GM18499 (cell line): ENCODE data around the gene CCDC93.

Source experiments
- ATAC-seq: cut with Tn5 transposase; IDR thresholded peaks from one replicate; pipeline ENCODE4 v1.9.1; 2021; ENCODE audit warnings: moderate number of reproducible peaks; ENCODE audit not compliant: insufficient read depth, unreplicated experiment

Gene CCDC93, protein sequence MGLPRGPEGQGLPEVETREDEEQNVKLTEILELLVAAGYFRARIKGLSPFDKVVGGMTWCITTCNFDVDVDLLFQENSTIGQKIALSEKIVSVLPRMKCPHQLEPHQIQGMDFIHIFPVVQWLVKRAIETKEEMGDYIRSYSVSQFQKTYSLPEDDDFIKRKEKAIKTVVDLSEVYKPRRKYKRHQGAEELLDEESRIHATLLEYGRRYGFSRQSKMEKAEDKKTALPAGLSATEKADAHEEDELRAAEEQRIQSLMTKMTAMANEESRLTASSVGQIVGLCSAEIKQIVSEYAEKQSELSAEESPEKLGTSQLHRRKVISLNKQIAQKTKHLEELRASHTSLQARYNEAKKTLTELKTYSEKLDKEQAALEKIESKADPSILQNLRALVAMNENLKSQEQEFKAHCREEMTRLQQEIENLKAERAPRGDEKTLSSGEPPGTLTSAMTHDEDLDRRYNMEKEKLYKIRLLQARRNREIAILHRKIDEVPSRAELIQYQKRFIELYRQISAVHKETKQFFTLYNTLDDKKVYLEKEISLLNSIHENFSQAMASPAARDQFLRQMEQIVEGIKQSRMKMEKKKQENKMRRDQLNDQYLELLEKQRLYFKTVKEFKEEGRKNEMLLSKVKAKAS

DNA sequence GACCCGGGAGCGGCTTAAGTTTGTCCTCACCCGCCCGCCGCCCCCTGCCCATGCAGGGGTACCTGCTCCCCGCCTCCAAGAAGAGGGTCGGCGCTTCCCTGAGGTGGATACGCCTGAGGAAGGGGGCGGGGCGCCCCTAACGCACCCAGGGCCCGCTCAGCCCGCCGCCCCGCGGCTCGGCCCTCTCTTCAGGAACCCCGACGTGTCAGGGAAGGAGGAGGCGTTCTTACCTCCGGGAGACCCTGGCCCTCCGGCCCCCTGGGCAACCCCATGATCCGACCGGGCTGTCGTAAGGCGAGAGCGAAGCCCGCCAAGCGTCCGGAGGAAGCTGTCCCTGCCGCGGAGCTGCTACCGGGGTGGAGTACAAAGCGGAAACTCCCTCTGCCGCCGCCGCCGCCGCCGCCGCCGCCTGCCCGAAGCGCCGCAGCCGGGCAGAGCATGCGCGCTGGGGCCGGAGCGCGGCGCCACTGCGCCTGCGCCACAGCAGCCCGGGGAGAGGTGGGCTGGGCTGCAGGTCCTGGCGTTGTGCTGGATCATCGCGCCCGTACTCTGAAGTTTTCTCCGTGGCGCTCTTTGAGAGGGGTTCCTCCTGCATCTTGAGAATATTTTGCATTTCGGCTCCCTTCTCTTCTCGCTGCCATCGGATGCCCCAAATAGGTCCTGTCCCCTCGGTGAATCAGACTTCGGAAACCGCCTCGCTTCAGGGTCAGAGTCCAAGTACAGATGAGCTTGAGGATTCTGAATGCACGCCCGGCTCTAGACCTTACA, at the start of gene CCDC93:
Gene CCDC93 (minus strand): TSS at position 347 of the 768 bp plus-strand sequence. CDS start 75 bp downstream, at position 272.
- ATAC-seq = peak; percentile 61

DNA sequence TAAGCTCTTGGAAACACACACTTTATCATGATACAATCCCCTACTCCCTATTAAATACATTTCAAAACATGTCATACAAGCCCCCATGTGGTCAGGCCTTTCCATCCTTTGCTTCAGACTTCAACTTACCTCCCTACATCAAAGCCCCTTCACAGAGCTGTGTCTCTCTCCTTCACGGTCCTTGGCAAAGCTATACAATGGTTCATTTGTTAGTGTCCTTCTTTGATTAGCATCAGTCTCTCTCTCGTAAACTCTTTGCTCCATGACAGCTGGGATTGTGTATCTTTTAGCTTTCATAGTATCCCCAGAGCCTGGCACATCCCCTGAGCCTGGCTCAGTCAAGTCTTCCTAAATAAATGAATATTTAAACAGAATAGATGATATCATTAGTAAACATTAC, 48.8 kb upstream of the CCDC93 start:
- ATAC-seq = no peak

GRCh38 chr2:118062048-118062447, 48.2 kb upstream of the CCDC93 start:
- no peak for ATAC-seq

DNA sequence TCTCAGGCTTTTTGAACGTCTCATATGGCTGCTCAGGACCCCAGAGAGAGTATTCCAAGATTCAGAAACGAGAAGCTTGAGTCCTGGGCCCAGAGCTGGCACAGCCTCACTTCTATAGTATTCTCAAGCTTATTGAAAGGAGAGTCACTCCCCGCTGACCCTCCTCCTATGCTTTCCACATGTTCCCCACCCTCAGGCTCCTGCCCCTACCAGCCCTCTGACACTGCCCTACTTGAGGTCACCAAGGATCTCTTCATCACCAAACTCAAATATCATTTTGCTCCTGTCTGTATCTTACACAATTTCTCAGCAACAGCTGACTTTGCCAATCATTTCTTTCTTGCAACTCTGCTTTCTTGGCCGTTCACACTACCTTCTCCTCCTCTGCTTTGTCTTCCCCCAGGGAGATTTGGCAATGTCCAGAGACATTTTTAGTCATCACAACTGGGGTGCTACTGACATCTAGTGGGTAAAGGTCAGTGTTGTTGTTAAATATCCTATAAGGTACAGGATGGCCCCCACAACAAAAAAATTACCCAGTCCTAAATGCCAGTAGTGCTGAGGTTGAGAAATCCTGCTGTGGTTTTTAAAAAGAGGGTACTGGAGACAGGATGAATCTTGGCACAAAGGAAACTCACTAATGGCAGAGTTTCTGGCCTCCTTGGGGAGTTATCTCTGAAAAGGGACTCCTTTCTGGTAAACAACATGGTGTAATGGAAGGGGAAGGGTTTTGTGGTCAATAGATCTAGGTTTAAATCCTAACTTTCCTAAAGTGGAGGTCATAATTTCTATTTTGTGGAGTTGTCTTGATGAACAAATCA, 47.5 kb upstream of the CCDC93 start:
- ATAC-seq = peak; percentile 62

DNA sequence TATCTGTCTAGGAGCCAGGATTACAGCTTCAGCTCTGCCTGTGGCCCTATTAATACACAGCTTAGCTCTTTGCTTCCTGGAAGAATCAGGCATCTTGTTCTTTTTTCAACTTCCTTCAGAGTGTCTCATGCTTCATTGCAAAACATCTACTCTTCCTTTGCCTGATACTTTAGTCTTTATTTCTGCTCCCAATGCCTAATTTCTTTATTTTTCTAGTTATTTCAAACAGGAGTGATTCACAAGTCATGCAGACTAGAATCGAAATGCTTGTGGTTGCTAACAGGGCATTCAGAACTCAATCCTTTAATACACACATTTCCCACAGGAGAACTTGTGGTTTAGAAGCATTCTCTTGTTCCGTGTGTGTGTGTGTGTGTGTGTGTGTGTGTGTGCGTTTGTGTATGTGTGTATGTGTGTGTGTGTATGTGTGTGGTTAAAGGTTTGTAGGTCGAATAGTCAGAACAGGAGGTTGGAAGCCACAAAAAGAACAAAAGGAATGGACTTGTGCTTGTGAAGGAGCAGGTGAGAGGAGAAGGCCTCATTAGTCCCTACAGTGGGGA, 46.1 kb upstream of the CCDC93 start:
- no peak for ATAC-seq

DNA sequence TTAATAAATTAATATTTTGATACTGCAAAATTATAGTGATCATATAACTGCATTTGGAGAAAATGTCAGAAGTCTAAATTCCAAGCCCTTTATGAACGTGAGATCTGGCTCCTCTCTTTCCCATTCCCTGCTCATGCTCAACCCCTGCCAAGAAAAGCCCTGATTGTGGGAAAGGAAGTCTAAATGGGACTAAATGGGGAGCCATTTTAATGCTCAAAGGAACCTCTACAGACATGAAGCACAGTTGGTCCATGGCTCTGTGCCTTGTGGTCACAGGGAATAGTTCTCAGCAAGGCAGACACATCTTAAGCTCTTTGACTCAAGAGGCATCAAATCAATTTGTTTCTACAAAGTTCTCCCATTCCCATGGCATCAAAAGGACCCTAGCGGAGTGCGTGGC, 45.1 kb upstream of the CCDC93 start:
- no peak for ATAC-seq

DNA sequence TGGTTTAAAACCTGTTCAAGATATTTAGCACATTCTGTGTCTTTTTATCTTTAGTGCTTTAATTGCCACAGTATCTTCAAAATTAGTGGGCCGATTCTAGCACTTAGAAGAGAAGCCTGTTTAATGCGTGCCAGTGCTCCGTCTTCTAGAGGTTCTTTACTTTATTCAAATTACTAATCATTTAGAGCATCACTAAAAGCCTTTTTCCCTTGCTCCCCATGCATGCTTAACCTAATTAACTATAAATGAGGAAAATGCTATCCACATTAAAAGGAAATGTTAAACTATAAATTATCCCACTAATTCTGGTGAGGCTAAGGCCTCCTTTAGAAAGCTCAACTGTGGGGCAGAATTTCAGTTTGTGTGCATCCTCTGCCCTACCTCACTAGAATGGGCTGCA, 42.9 kb upstream of the CCDC93 start:
- ATAC-seq = no peak

DNA sequence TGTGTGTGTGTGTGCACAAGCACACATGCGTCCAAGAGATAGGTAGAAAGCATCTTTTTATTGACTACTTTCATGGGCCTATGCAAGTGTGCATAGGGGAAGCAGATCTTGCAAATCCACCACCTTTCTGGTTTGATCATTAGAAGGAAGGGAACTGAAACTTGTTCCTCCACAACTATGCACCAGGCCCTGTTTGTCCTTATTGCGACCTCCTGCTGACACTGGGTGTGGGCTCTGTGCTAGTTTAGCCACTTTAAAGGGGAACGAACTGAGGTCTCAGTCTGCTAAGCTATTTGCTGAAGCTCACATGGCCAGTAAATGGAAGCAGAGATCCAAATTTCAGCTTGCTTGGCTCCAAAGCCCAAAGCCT, 42.3 kb upstream of the CCDC93 start:
- peak; percentile 86 for ATAC-seq

GRCh38 chr2:118055512-118056164, 41.8 kb upstream of the CCDC93 start:
- ATAC-seq = peak; percentile 67

DNA sequence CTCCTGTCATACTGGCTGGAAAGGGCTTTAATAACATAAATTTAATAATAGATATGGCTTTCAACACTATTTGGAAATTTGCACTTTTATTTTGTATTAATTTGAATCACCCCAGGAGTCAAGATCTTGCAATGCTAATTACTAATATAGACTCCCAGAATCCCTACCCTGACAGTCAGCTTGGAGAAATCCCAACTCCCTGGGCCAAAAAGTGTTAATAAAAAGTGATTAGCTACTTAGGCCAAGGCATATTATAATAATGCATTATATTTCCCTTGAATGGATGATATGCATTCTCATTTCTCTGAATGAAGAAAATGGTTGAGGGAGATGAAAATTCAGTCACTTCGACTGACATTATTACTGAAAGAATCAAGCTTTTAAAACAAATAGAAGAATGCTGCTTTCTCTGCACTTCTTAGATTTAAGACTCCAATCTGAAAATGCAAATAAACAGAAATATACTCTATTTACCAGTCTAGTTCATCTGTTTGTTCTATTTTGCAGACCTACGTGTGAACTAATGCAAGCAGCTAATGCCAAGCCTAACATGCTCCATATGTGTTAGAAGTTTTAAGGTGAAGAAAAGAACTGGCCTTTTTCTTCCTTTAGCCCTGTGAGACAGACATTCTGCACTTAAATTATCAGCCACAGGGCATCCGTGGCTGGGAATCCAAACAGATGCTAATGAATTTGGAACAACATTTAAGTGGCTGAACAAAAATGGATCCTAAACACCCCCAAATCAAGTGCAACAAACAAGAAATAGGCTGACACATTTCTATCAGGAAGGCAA, 40.5 kb upstream of the CCDC93 start:
- no peak for ATAC-seq

- ATAC-seq = no peak
Measured at GRCh38 chr2:118053681-118054080, 39.8 kb upstream of the CCDC93 start.

DNA sequence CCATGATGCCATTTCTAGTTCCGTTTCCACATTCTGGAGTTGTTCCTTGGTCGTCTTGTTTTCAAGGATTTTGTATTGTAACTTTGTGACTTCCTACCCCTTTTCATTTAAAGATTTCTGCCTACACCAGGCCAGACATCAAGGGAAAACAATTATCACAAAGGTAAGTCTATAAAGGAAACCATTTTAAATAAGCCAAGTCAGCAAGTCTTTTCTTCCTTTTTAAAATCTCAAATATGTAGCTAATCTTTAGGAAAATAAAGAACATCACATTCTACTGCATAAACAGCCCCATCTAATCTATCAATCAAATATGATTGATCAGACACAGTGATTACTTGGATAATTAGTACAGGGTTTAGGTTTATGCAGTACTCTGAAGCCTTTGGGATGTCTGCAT, 38.6 kb upstream of the CCDC93 start:
- ATAC-seq = no peak

DNA sequence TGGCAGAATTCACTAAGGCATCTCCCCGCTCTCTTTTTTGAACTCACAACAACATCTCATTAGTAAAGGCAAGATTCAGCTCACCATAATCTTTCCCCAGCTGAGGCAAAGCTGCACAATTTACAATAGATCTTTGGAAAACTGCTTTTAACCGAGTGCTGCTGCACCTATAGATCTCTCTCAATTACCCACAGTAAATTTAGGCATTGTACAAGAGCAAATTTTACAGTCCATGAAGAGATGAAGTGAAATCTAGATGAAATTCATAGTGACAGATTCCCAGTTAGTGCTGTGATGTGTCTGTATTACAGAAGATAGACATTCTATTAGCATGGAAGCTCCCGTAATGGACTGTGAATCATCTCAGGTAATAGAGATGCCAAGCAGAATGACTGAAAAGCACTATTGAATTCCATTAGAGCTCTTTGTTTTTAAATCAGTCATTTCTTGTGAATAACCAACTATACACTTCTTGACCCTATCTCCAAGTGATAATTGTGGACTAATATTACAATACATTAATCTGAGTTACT, 38.0 kb upstream of the CCDC93 start:
- ATAC-seq = no peak

- ATAC-seq = no peak
Measured at GRCh38 chr2:118050974-118051373, 37.1 kb upstream of the CCDC93 start.

DNA sequence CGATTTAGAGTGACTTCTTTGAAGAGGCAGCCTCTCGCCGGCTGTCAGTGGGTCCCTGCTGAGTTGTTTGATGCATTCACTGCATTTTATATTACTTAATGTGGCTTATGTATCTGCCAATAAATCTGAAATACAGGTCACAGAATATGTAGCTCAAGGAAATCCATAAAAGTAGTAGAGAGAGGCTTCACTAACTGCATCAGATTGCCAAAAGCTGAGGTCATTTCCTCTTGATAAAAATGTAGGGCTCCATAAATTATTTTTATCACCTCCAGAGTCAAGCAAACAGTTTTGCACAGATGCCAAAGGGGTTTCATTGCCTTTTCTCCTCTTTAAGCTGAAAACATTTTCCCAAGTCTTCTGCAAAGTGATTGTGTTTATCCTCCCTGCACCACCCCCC, 36.5 kb upstream of the CCDC93 start:
- ATAC-seq = no peak

DNA sequence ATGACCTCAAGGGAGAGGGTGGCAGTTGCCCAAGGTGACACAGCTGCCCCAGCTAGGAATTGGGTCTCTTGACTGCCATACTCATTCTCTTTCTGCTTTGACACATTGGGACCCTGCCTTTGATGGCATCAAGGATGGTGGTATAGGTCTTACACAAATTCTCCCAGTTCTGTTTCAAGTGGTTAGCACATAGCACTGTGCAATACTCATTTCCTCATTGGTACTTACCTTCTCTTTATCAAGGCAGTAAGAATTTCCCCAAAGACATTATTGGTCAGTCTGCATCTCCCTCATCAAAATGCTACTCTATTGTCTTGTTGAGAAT, 35.9 kb upstream of the CCDC93 start:
- ATAC-seq = no peak

GRCh38 chr2:118049140-118049815, 35.4 kb upstream of the CCDC93 start:
- no peak for ATAC-seq

DNA sequence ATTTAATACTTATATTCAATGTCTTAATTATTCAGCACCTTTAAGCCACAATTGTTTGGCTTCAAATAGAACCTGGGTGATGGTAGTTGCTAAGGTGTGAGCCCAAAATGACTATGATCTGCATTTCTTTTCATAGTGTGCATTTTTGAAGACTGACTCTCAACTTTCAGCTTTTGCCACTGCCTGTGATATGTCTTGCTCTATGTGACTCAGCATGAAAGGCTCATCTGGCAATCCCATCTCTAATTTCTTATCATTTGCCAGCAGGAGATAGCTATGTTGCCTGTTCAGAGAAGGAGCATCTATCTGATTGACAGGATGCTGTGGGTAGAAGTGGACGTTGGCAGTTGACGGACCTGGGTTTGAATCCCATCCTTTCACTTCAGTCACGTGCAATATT, 34.5 kb upstream of the CCDC93 start:
- no peak for ATAC-seq
